GM21717 (cell line): ENCODE measurements around the gene LMAN1L.

Experiments
- ATAC-seq: cut with Tn5 transposase; IDR thresholded peaks from one replicate; pipeline ENCODE4 v1.9.1; 2021; ENCODE audit warnings: mild to moderate bottlenecking, moderate library complexity; ENCODE audit not compliant: unreplicated experiment

Gene LMAN1L

DNA sequence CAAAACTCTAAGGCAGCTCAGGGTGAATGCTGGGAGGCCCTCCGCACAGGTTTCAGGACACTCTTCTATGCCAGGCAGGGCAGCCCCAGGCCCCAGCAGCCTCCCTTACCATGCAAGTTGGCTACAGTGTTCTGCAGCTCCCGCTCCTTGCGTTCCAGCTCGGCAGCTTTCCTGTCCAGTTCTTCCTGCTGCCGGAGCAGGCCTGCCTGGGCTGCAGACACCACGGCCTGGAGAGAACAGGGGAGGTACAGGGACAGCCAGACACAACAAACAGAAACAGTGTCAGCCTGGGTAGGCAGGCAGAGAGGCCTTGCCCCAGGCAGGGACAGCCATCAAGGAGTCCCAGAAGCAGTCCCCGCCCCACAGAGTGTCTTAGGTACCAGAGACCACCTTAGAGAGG is 39.3 kb downstream of the LMAN1L start:
- ATAC-seq: no peak

GRCh38 chr15:74854453-74855022 is 41.9 kb downstream of the LMAN1L start:
- ATAC-seq: no peak

- no peak for ATAC-seq
Measured at GRCh38 chr15:74855857-74856256, 43.2 kb downstream of the LMAN1L start.

GRCh38 chr15:74856537-74856936 is 43.9 kb downstream of the LMAN1L start:
- ATAC-seq: no peak

DNA sequence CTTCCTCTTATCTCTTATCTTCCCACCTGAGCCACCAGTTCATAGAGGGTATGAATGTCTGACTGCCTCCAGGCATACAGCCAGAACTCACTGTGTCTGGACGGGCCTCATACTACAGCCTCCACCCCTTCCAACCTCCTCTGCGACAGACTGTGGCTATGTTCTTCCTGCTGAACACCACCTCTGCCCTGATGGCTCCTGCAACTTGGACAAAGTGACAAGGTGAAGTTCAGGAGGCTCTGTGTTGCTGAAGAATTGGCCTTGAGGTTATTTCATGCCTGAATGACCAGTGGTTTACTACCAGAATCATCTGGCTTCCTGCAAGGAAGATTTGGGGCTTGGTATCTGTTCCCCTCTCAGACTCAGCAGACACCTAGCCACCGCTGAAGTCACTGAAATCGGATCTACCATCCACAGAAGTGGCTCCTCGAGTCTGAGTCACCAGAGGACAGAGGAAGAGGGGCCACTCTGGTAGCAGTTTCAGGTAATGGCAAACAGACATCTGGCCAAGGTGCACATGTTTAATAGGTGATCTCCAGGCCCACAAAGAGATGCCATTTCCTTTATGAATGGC is 44.5 kb downstream of the LMAN1L start:
- ATAC-seq: peak; percentile 65

DNA sequence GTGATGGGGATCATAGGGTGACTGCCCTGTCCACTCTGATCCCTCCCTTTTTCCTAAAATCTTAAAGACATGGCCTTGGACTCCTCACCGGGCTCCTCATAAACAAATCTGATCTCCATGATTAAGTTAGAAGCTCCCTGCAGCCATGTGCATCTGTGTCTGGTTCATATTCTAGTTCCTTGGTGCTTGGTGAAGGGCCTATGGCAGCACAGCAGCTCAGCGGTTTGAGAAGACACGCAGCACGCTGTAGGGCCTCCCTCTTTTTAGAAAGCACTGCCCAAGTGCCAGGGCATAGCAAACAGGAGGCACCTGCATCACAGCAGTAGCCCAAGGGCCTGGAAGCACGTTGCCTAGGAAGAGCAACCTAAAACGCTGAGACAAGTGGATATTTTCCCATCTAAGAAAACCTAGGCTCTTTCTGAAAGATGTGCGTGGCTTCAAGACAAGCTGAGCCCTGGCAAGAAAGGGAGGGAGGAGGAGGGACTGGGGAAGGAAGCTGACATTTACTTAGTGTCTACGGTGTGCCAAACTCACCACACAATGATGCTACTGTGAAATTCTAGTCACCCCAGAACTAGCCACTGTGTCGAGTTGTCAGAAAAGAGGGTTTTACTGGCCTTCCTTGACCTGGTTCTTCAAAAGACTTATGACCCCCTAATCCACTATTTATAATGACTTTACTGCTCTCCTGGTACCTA is 45.2 kb downstream of the LMAN1L start:
- ATAC-seq: peak; percentile 10

DNA sequence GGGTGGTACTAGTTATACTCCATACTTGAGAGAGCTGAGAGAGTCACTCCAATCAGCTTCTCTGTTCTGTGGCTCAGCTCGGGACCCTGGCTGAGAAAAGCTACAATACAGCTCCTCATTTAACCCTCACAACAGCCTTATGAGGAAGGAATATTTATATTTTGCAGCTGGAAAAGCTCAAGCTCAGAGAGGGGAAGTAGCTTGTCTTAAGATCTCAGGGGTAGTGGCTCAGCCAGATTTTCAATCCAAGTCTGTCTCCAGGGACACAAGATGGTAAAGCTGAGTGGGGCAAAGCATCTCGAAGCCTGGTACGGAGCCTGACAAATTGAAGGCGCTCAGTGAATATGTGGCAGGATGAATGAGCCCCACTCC is 45.7 kb downstream of the LMAN1L start:
- ATAC-seq: no peak

DNA sequence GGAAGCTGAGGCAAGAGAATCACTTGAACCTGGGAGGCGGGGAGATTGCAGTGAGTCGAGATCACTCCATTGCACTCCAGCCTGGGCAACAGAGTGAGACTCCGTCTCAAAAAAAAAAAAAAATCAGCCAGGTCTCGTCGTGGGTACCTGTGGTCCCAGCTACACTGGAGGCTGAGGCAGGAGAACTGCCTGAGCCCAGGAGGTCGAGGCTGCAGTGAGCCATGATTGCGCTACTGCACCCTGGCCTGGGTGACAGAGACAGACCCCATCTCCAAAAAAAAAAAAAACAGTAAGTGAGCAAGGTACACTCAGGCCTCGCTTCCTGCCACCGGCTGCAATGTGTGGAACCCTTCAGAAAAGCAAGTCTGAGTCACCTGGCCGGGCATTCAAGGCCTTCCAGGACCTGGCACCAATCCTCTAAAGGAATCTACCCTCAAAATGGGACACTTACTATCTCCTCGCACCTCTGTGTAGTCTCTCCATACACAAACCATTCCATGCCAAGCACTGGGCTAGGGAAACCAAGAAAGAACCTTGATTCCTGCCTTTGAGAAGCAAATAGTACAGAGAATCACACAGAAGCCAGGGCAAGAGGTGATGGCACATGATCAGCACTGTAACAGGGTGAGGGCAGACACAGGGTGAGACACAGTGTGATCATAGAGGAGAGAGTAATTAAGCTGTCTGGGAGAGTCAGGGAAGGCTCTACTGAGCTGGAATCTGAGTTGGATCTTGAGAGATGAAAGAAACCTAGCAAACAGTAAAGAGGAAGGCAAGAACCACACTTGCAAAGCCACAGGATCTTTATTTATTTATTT is 50.8 kb downstream of the LMAN1L start:
- no peak for ATAC-seq

DNA sequence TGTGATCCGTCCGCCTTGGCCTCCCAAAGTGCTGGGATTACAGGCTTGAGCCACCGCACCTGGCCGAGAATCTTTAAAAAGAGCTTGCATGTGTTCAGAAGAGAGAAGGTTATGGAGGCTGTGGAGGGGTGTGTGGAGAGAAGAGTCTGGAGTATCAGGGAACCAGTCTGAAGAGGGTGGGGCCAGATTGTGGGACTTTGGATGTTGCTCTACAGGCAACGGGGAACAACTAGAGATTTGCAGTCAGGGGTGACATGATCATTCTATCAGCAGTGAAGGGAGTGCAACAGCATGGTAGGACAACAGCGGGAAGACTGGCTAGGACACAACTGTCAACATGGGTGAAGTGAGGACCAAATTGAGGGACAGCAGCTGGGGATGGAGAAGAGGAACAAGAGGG is 51.7 kb downstream of the LMAN1L start:
- no peak for ATAC-seq

DNA sequence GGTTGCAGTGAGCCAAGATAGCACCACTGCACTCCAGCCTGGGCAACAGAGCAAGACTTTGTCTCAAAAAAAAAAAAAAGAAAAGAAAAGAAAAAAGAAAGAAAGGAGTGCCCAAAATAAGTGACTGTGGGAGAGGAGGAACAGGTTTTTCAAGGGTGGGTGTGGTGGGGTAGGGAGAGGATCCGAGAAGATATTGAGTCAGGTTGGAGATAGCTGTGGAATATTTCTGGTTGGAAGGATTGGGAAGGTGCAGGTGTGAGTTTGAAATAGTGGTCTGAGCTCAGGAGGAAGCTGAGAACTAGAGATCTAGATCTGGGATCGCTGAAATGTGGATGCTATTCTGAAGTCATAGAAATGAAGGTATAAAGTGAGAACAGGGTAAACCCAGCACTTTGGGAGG is 52.7 kb downstream of the LMAN1L start:
- no peak for ATAC-seq

- no peak for ATAC-seq
Measured at GRCh38 chr15:74866090-74866489, 53.5 kb downstream of the LMAN1L start.

GRCh38 chr15:74867466-74868038 is 54.9 kb downstream of the LMAN1L start:
- no peak for ATAC-seq

GRCh38 chr15:74868059-74868458 is 55.4 kb downstream of the LMAN1L start:
- ATAC-seq: no peak

- ATAC-seq: no peak
Measured at GRCh38 chr15:74869372-74869725, 56.7 kb downstream of the LMAN1L start.

DNA sequence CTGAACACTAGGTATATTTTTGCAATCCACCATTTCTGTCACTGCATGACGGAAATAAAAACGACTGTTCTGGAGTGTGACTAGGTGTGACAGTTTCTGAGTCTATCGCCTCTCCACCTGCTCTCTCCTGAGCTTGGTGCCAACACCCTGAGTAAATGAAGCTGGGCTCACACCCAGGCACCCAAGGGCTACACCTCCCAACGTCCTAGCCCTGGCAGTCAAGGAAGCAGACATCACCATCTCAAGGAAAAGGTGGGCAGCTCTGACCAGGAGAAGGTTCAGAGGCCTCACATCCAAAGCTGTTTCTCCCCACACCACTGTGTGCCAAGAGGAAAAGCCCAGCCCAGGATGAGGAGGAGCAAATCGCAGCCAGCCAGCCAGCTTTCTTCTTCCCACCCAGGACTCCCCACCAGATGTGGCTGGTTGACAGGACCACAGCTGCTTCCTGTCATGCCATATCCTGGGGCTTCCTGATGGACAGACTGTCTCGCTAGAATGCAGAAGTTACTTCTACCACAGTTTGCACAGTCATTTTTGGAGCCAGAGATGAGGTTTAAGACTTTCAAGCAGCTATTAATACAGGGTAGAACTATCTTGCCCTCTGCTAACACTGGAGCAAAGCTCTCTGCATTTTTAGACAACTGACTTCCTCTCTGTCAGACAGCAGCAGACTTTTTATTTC is 57.2 kb downstream of the LMAN1L start:
- ATAC-seq: peak; percentile 49

DNA sequence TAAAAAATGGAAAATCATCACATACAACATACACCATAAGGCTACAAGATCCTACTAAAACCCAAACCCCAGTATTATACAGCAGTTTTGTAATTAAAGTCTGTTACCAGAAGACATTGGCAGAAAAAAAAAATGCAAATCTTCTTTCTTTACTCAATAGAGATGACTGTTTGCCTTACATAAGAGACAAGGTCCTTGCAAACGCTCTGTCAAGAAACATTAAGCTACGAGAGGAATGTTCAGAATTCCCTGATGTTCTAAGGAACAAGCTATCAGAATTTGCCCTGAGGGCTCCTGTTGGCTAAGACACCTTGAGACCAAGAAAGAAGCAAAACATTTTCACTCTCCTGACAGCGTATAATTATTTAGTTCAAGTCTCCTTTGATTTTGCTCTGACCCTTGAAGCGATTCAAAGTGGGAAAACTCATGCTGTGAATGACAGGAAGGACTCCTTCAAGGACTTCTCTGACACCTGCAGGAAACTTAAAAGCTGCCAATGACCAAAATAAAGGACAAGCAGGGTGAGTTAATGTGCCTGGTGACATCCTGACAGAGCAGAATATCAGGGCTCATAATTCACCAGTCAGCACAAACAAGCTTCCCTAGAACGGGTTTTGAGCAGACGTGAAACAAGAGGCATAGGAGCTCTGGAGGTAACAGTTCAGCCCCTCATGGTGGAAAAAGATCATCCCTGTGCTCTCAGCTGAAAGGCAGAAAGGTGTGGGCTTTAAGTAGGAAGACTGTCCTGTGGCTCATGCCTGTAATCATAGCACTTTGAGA is 58.0 kb downstream of the LMAN1L start:
- no peak for ATAC-seq

GRCh38 chr15:74872702-74873035 is 60.0 kb downstream of the LMAN1L start:
- ATAC-seq: no peak

- ATAC-seq: peak; percentile 64
Measured at GRCh38 chr15:74873036-74873755, 60.6 kb downstream of the LMAN1L start, which contains the start of gene SCAMP2. TSS of gene SCAMP2 (minus strand) at chr15:74873365. CDS start at chr15:74873255, 110 bp downstream.

- ATAC-seq: no peak
Measured at GRCh38 chr15:74873756-74874424, 61.3 kb downstream of the LMAN1L start.
